Jurkat, Clone E6-1 (cell line): ENCODE results near the gene WNT2B. TPM values are rescaled to one million over a fixed set of nuclear protein-coding genes. Genes with fewer than 3 reads are reported as not detected.
"Not testable (repeated sequence)": the region's sequence is repeated elsewhere in the genome, so short reads cannot be mapped to it uniquely, and the experiment has no call there.

Source experiments
- DNase-seq: peaks from one replicate; pipeline ENCODE4 v3.0.0-alpha.2; 2011; ENCODE audit warnings: low read depth, low spot score
- H3K4me3 ChIP-seq: 2 replicates; pipeline ENCODE4 v1.5.1; 2011; ENCODE audit warnings: mild to moderate bottlenecking, low read length, control low read depth, moderate library complexity
- polyA plus RNA-seq: library from polyadenylated mRNA; unstranded; fragments of >200 nt; gene quantifications from one replicate; pipeline ENCODE4 v1.2.1, GENCODE V29; 2012; ENCODE audit warnings: missing spikeins; ENCODE audit not compliant: insufficient read length, insufficient read depth

The WNT2B gene
- 1.4 TPM for polyA plus RNA-seq

DNA sequence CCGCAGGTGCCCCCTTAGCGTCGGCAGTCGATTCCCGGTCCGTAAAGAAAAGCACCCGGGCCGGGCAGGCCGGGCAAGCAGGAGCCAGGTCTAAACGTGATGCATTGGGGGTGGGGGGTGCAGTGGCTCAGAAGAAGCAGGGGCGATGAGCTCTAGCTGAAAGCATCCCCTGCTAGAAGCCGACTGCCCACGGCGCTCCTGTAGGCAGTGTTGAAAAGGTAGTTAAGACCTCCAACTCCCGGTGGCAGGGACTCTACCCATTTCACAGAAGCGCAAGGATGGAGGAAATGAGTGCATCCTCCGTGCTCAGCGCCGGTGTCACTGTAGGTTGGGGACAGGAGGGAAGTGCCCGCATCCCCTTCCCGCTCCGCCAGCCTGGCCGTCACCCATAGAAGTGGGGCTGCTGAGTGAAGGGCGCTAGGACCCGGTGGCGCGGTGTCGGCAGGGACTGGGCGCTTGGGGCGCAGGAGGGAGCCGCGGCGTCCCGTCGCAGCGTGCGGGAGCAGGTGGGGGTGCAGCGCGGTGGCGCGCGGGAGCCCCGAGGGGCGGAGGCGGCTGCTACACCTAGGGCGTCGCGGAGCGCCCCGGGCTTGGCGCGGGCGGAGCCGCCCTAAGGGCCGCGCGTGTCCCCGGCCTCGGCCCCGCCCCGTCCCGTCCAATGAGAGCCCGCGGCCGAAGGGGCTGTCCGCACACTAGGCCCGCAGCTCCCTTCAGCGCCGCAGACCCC is at the start of gene WNT2B:
Gene WNT2B (plus strand): TSS at position 688 of the 727 bp plus-strand sequence. CDS start 298 bp downstream, outside the sequence.
- DNase-seq = peak; percentile 42
- peak within 1 kb of the TSS; percentile 53 for H3K4me3 ChIP-seq

DNA sequence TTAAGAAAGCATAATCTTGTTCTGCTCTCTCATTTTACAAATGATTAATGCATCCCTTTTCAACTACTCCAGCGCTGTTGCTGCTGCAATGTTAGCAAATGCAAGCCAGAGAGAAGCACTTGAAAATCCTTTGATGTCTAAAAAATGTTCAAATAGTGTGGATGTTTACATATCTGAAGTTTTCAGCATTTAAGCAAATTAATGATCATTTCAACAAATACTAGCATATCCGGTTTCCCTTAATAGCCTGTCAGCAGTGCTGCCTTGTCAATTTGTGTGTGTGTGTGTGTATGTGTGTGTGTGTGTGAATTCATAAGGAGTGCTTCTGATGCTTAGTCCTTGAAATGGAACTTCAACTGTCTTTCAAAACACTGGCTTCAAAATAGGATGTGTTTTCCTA is 48.1 kb upstream of the WNT2B start:
- DNase-seq = no peak
- no peak overlapping the region for H3K4me3 ChIP-seq

GRCh38 chr1:112461200-112461871 is 47.4 kb upstream of the WNT2B start:
- DNase-seq = no peak
- no peak overlapping the region for H3K4me3 ChIP-seq

GRCh38 chr1:112462953-112463279 is 45.8 kb upstream of the WNT2B start:
- no peak overlapping the region for H3K4me3 ChIP-seq
- no peak for DNase-seq

DNA sequence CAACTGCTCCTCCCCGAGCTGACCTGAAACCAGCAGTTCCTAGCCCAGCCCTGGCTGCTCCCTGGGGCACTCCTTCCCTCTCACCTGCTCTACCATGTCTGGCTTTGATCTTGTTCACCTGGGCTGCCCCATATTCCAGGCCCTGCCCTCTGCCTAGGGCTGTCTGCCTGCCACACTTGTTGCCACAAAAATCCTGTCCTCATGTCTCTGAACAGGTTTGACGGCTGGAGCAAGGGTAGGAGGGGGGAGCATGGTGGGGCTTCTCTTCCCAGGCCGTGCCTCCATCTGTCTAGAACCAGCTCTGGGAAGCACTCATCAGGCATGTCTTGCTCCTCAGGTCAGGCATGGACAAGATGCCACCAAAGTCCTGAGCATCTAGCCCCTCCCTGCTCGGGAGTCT is 44.3 kb upstream of the WNT2B start:
- no peak overlapping the region for H3K4me3 ChIP-seq
- DNase-seq = no peak

GRCh38 chr1:112465122-112465521 is 43.6 kb upstream of the WNT2B start:
- DNase-seq = no peak

DNA sequence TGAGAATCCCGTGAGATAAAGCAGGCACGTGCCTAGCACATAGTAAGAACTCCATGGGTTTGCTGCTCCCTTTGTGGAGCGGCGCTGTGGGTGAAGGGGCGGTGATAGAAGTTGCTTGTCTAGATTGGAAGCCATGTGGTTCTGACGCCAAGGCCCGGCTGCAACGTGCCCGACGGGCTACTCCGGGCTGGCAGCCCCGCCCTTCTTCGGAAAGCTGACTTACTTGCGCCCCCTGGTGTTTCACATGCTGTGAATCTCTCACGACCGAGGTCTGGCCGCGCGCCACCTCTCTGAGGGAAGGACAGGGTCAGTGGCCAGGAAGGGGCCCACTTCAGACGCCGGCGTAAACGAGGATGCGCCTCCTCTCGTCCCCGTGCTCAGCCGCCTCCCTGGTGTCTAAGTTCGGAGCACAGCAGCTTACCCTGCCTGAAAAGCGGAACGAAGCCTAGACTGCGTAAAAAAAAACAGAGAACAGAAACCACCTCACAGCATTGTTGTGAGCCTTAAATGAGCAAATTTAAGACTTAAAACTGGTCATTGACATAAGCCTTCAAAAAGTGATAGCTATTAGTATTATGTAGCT is 42.6 kb upstream of the WNT2B start:
- peak; percentile 68 for DNase-seq
- peak overlapping the region; percentile 45 for H3K4me3 ChIP-seq

More at GRCh38 chr1:112465122-112465521, 43.6 kb upstream of the WNT2B start:
- no peak overlapping the region for H3K4me3 ChIP-seq

DNA sequence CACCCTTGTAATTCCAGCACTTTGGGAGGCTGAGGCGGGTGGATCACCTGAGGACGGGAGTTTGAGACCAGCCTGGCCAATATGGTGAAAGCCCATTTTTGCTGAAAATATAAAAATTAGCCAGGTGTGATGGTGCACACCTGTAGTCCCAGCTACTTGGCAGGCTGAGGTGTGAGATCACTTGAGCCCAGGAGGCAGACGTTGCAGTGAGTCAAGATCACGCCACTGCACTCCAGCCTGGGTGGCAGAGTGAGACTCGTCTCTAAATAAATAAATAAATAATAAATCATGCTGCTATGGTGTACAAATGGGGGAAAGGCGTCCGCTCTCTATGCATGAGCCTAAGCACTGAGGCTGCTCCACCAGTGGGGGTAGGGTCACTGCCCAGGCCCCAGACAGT is 38.4 kb upstream of the WNT2B start:
- H3K4me3 ChIP-seq, DNase-seq: not testable (repeated sequence)

DNA sequence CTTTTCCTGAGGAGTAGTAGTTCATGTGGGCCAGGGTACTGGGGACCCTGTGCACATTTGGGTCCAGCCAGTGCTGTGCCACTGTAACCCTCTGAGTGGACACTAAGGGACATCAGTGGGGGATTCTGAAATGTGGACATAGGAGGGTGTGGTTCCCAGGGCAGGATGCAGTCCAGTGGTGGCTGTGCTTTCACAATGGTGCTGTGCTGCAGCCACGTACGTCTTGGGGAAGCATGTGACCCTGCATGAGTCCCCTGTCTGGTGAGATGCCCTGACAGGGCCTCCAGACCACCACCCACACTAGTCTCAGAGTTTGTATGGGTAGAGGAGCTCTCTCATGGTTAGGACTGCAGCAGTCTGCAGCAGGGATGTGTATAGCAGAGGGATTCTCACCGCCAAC is 37.8 kb upstream of the WNT2B start:
- no peak for DNase-seq
- no peak overlapping the region for H3K4me3 ChIP-seq

- no peak overlapping the region for H3K4me3 ChIP-seq
- DNase-seq = no peak
Observed at GRCh38 chr1:112472142-112472541, 36.6 kb upstream of the WNT2B start.

DNA sequence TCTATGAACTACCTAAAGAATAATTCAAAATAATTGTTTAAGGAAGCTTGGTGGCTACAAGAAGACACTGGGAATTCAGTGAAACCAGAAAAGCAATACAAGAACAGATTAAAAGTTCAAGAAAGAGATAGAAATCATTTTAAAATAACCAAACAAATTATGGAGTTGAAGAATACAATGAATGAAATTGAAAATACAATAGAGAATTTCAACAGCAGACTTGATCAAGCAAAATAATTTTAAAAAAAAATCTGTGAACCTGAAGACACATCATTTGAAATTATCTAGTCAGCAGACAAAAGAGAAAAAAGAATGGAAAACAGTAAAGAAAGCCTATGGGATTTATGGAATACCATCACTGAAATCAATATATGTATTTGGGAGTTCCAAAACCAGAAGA is 31.2 kb upstream of the WNT2B start:
- no peak for DNase-seq
- H3K4me3 ChIP-seq = no peak overlapping the region

GRCh38 chr1:112478314-112478713 is 30.5 kb upstream of the WNT2B start:
- no peak overlapping the region for H3K4me3 ChIP-seq
- no peak for DNase-seq

DNA sequence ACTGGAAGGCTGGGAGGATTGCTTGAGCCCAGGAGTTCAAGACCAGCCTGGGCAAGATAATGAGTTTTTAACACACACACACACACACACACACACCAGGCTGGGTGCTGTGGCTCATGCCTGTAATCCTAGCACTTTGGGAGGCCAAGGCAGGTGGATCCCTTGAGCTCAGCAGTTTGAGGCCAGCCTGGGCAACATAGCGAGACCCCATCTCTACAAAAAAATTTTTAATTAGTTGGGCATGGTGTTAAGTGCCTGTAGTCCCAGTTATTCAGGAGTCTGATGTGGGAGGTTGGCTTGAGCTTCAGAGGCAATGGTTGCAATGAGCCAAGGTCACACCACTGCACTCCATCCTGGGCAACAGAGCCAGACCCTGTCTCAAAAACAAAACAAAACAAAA is 22.7 kb upstream of the WNT2B start:
- not testable (repeated sequence) for H3K4me3 ChIP-seq, DNase-seq

- H3K4me3 ChIP-seq, DNase-seq: not testable (repeated sequence)
Observed at GRCh38 chr1:112487686-112488085, 21.1 kb upstream of the WNT2B start.

- no peak for DNase-seq
Observed at GRCh38 chr1:112488141-112488540, 20.6 kb upstream of the WNT2B start.

GRCh38 chr1:112492076-112492475 is 16.7 kb upstream of the WNT2B start:
- DNase-seq = no peak

More at GRCh38 chr1:112488141-112488540, 20.6 kb upstream of the WNT2B start:
- H3K4me3 ChIP-seq = no peak overlapping the region

GRCh38 chr1:112493351-112493750 is 15.4 kb upstream of the WNT2B start:
- DNase-seq = no peak
- H3K4me3 ChIP-seq = no peak overlapping the region

More at GRCh38 chr1:112492076-112492475, 16.7 kb upstream of the WNT2B start:
- H3K4me3 ChIP-seq = no peak overlapping the region

DNA sequence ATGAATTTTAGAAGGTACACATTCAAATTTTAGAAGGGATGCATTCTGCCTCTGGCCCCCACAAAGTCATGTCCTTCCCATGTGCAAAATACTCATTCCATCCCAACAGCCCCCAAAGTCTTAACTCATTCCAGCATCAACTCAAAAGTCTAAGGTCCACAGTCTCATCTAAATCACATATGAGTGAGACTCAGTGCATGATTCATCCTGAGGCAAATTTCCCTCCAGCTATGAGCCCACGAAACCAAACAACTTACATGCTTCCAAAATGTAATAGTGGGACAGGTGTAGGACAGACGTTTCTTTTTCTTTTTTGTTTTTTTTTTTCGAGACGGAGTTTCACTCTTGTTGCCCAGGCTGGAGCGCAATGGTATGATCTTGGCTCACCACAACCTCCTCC is 12.5 kb upstream of the WNT2B start:
- H3K4me3 ChIP-seq = no peak overlapping the region
- DNase-seq = no peak

DNA sequence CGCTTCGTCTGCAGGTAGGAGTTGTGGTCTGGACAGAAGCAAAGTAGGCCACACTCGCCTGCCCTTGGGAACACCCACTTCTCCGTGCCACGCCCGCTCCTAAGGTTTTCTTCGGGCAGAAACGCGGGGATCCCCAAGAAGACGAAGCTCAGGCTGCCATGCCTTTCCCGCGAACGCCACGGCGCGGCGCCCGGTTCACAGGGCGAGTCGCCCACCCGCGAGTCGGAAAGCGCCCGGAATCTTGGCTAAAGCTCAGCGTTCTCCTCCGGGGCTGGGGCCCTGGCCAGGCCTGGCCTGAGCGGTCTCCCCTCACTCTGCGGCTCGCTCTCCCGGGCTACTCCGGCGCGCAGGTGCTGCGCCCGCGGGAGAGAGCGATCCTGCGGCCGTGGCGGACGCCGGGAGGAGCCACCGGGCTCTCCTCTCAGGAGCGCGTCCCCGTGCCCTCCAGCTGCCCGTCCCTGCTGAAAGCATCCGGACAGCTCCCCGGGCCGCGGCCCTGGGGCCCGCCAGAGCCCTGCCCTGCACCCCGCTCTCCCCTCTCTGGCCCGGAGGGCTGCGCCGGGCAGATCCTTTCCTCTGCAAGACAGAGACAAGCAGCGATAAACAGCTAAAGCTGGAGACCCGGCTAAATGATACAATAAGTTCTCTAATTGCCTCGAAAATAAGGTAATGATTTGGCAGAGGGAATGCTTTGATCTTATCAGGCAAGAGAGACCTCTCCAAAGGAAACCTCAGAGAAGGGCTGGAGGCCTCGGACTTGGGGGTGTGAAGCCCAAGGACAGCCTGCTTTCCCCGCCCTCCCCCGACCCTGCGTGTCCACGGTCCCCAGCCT is 6.7 kb upstream of the WNT2B start:
- peak overlapping the region; percentile 46 for H3K4me3 ChIP-seq
- DNase-seq = no peak
